Fibroblast of skin of left quadriceps (primary cell): ENCODE measurements around the gene TMEM87A.
"Not testable (repeated sequence)": the region's sequence is repeated elsewhere in the genome, so short reads cannot be mapped to it uniquely, and the experiment has no call there.

Source experiments
- DNase-seq, 2 experiments: peaks; one replicate each; pipeline ENCODE4 v3.0.0-alpha.2; 2013; ENCODE audit warnings: low read depth in 2 of 2

The TMEM87A gene

DNA sequence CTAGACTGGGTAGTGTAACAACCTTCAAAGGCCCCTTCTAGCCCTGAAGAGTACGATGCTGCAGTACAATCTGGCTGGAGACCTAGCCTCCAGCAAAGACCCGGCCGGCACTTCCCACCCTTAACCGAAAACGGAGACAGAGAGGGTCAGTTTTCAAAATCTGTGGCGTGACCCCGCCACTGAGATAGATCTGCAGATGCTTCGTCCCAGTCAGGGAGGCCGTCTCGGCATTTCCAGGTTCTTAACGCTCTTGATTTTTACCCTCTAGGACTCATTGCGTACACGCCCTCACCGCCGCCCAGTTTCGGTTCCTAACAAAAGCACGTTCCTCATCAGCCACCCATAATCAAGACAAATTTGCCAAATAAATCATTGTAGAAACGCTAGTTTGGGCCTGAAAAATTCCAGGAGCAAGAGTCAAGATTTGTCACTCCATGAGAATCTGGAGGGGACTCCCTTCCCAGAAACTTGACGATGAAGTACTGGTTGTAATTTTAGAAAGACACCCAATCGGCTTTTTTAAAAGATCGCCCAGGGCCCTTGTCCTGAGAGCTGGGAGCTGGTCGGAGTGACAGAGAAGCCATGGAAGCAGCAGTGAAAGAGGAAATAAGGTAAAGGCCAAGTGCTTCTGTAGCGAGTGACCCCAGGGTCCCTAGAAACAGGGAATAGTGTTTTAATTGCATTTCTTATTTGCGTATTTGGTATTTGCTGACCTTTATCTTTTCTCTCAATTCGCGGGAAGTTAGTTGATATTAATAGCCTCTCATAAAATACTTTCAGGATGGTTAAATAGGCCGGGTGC is 868 bp upstream of the TMEM87A start:
- peak; percentile 34 to 43 for DNase-seq

DNA sequence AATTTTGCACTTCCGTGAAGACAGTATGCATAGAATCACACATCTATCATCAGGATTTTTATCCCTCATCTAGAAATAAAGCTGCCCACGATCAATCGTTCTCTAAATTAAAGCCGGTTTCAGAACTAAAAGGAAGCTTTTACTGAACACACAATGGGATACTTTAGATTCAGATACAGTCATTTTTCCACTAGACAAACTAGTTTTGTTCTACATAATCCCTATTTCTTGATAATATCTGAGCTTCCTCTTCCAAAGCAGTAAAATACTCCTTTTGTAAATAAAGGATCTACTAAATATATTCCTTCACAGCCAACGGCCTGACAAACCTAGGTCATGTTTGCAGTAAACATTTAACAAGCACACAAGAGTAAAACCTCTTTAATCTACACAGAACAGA is 2.2 kb downstream of the TMEM87A start:
- DNase-seq = no peak

- DNase-seq = no peak
These were observed 2.7 kb downstream of the TMEM87A start for GRCh38 chr15:42270551-42270950.

DNA sequence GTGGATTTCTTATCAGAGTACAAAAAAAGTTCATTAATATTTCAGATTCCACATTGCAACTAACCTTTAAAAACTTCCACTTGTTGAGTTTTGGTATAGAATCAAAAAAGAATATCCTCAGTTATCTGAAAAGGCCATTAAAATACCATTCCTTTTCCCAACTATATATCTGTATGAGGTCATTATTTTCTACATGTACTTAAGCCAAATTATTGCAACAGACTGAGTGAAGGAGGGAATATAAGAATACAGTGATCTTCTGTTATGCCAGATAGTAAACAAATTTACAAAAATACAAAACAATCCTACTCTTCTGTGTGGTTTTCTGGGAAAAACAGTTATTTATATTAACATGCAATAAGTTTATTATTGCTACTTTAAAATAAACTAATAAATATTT is 5.9 kb downstream of the TMEM87A start:
- no peak for DNase-seq

DNA sequence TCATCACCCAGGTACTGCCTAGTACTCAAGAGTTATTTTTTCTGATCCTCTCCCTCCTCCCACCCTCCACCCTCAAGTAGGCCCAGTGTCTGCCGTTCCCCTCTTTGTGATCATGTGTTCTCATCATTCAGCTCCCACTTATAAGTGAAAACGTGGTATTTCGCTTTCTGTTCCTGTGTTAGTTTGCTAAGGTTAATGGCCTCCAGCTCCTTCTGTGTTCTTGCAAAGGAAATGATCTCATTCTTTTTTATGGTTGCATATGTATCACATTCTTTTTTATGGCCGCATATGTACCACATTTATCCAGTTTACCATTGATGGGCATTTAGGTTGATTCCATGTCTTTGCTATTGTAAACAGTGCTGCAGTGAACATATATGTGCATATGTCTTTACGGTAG is 8.4 kb downstream of the TMEM87A start:
- peak; percentile 37 to 38 for DNase-seq

GRCh38 chr15:42253300-42253699 is 19.9 kb downstream of the TMEM87A start:
- DNase-seq = no peak

DNA sequence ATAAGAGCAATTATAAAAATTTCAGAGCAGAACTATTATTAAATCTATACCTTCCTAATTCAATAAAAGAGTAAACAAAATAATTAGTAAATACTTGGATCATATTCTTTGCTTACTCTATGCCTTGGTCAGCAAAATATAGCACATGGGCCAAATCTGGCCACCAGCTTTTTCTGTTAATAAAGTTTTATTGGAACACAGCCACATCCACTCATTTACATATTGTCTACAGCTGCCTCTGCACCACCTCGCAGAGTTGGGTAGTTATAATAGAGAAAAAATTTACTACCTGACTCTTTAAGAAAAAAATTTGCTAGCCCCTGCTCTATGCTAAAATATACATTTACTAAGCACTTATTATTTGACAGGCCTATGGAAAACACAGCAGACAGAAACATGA is 32.4 kb downstream of the TMEM87A start:
- no peak for DNase-seq

- DNase-seq = peak; percentile 24 to 26
These were observed 33.6 kb downstream of the TMEM87A start for GRCh38 chr15:42239528-42240182.

GRCh38 chr15:42233107-42233506 is 40.1 kb downstream of the TMEM87A start:
- DNase-seq = no peak

GRCh38 chr15:42232606-42233005 is 40.6 kb downstream of the TMEM87A start:
- no peak for DNase-seq

DNA sequence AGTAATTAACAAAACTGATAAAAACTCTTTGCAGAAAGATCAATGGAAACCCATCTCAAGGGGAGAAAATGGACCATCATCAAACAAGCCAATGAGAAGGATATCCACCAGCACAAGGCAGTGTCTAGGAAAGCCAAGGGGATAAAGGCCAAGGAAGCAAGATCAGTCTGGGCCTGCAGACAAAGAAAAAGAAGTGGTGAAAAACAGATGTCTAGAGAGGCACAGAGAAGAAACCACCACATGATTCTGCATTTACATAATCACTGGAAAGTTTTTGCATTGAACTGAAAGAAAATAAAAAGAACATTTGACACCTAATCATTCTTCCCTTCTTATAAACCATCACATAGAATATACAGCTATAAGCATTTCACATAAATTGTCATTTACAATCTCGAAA is 42.1 kb downstream of the TMEM87A start:
- DNase-seq = no peak

DNA sequence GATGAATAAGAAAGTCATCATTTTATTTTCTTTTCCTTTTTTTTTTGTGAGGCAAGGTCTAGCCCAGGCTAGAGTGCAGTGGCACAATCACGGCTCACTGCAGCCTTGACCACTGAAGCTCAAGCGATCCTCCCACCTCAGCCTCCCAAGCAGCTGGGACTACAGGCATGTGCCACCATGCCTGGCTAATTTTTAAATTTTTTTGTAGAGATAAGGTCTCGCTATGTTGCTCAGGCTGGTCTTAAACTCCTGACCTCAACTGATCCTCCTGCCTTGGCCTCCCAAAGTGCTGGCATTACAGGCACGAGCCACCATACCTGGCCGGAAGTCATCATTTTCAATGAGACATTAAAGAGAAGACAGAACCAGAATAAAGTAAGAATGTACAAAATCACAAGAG is 44.3 kb downstream of the TMEM87A start:
- not testable (repeated sequence) for DNase-seq

DNA sequence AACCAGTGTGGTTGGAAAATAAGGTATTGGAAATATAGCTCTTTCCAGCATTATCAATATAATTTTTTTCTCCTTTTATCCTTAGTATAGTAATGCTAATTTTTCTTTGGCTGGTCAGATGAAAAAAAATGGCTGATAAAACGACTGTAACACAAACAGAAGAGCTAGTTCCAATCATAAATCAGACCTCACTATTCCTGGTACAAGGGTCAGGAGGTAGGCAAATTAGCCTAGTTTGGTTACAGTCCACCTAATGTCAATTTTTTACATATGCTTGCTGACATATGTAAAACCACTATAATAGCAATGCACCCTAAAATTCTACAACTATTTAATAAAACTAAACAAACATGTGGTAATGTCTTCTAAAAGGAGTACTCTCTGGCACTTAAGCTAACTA is 45.2 kb downstream of the TMEM87A start:
- no peak for DNase-seq

- DNase-seq = no peak
These were observed 46.6 kb downstream of the TMEM87A start for GRCh38 chr15:42226648-42227047.

DNA sequence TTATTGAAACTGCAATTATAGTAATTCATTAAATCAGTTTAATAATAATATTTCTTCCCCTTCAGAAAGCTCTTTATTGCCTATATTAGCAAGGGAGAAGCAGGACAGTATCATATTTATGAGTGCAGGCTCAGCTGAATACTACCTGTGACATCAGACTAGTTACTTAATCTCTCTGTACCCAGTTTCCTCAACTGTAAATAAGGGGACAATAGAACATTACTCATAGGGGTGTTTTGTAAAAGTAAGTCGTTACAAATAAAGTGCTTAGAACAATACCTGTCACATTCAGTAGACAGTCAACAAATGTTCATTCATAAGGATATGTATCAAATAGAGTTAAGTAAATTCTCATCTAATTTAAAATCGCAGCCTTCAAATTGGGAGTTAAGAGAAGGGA is 53.0 kb downstream of the TMEM87A start:
- DNase-seq = no peak

- DNase-seq = no peak
These were observed 54.2 kb downstream of the TMEM87A start for GRCh38 chr15:42218953-42219592.

DNA sequence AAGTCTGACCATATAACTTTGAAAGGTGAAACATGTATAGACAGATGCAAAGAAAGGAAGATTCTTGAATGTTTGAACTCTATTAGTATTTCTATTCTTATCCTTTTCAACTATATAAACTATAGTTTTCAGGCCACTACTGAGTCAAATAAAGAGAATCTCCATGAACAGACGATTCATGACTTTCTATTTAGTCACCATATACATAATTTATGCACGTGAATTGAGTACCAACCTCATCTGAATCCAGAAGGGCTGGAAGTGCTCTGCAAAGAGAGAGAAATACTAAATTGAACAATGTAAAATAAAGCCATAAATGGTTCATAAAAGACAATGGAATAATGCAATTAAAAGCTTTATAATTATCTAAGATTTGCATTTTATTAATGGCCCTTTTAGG is 55.7 kb downstream of the TMEM87A start:
- no peak for DNase-seq

GRCh38 chr15:42215913-42216829 is 57.1 kb downstream of the TMEM87A start:
- no peak for DNase-seq

DNA sequence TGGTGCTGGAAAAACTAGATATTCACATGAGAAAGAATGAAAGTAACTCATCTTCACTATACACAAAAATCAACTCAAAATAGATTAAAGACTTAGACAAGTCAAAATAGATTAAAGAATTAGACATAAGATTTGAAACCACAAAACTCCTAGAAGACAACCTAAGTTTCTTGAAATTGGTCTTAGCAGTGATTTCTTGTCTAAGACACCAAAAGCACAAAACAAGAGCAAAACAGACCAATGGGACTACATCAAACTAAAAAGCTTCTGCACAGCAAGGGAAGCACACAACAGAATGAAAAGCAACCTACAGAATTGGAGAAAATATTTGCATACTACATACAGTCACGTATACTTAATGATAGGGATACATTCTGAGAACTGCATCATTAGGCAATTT is 58.6 kb downstream of the TMEM87A start:
- no peak for DNase-seq

DNA sequence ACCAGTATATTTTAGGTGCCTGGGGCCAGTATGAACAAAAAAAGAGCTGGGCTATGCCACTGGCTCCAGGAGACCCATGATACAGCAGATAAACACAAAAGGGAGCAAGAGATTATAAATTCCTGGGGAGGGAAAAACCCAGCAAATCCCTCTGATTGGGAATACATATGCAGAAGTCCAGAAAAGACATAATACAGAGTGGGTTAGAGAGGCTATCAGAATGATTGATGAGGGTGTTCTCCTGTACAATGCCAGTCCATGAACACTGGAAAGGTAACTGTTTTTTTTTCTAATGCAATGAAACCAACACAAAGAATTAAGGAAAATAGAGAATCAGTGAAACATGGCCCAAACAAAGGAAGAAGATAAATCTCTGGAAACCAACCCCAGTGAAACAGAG is 59.7 kb downstream of the TMEM87A start:
- no peak for DNase-seq

GRCh38 chr15:42210696-42211095 is 62.5 kb downstream of the TMEM87A start:
- no peak for DNase-seq
